HepG2 (cell line): ENCODE measurements around the gene CD300A. TPM values are rescaled to one million over a fixed set of nuclear protein-coding genes. Genes with fewer than 3 reads are reported as not detected.

ENCODE experiments used
- EED ChIP-seq: sonication (generic); formaldehyde crosslinking; IDR thresholded peaks from 2 replicates; pipeline ENCODE4 v1.5.0; 2020; ENCODE audit warnings: mild to moderate bottlenecking, missing genetic modification reagents
- FLYWCH1 ChIP-seq: sonication (generic); formaldehyde crosslinking; IDR thresholded peaks from 2 replicates; pipeline ENCODE4 v1.8.1; 2023; ENCODE audit warnings: mild to moderate bottlenecking, missing genetic modification reagents
- HMG20A ChIP-seq: IDR thresholded peaks from 2 replicates; pipeline ENCODE4 v1.6.1; 2016; ENCODE audit warnings: borderline replicate concordance
- HMGXB3 ChIP-seq: sonication (generic); formaldehyde crosslinking; IDR thresholded peaks from 2 replicates; pipeline ENCODE4 v1.4.0; 2020; ENCODE audit warnings: missing genetic modification reagents, borderline replicate concordance
- KLF16 ChIP-seq, 2 experiments: sonication (generic) in 1 of 2; formaldehyde crosslinking in 1 of 2; IDR thresholded peaks; 2 replicates each; pipeline versions ENCODE4 v1.6.1 to v1.8.0; 2016 to 2023; ENCODE audit warnings: missing genetic modification reagents in 2 of 2, missing compliant biosample characterization in 1 of 2
- MTA1 ChIP-seq: sonication (generic); formaldehyde crosslinking; IDR thresholded peaks from 2 replicates; pipeline ENCODE4 v1.4.0; 2020; ENCODE audit warnings: missing genetic modification reagents, mild to moderate bottlenecking, borderline replicate concordance
- NR2F6 ChIP-seq, 2 experiments: IDR thresholded peaks; 2 replicates each; pipeline ENCODE4 v1.6.1; 2016; ENCODE audit warnings: antibody characterized with exemption in 1 of 2, mild to moderate bottlenecking in 1 of 2
- PATZ1 ChIP-seq: sonication (generic); formaldehyde crosslinking; IDR thresholded peaks from 2 replicates; pipeline ENCODE4 v1.4.0; 2020; ENCODE audit warnings: missing genetic modification reagents
- PHF21A ChIP-seq: sonication (generic); formaldehyde crosslinking; IDR thresholded peaks from 2 replicates; pipeline ENCODE4 v1.5.0; 2020; ENCODE audit warnings: mild to moderate bottlenecking, missing genetic modification reagents
- RARA ChIP-seq: IDR thresholded peaks from 2 replicates; pipeline ENCODE4 v1.6.1; 2016; ENCODE audit warnings: missing genetic modification reagents, missing compliant biosample characterization
- SP4 ChIP-seq: sonication (generic); formaldehyde crosslinking; IDR thresholded peaks from 2 replicates; pipeline ENCODE4 v1.8.1; 2023; ENCODE audit warnings: mild to moderate bottlenecking, missing genetic modification reagents
- TGIF2 ChIP-seq: IDR thresholded peaks from 2 replicates; pipeline ENCODE4 v1.6.1; 2016; ENCODE audit warnings: control low read depth, missing compliant biosample characterization
- TRIM22 ChIP-seq: fragments of 450-650 bp; IDR thresholded peaks from 2 replicates; pipeline ENCODE4 v1.6.1; 2017
- U2AF1 ChIP-seq: fragments of 200-400 bp; formaldehyde crosslinking; optimal IDR thresholded peaks from 2 replicates; pipeline ENCODE3; 2017; ENCODE audit warnings: mild to moderate bottlenecking, low read depth, low read length
- ZBTB14 ChIP-seq: sonication (generic); formaldehyde crosslinking; IDR thresholded peaks from 2 replicates; pipeline ENCODE4 v1.4.0; 2020; ENCODE audit warnings: missing genetic modification reagents
- ZFP82 ChIP-seq: sonication (generic); formaldehyde crosslinking; IDR thresholded peaks from 2 replicates; pipeline ENCODE4 v1.5.1; 2020; ENCODE audit warnings: mild to moderate bottlenecking, missing genetic modification reagents, borderline replicate concordance
- ZNF34 ChIP-seq: sonication (generic); formaldehyde crosslinking; IDR thresholded peaks from 2 replicates; pipeline ENCODE4 v1.4.0; 2020; ENCODE audit warnings: mild to moderate bottlenecking, missing genetic modification reagents, borderline replicate concordance
- ZNF367 ChIP-seq: sonication (generic); formaldehyde crosslinking; IDR thresholded peaks from 2 replicates; pipeline ENCODE4 v1.4.0; 2020; ENCODE audit warnings: missing genetic modification reagents, borderline replicate concordance
- ZNF496 ChIP-seq: sonication (generic); formaldehyde crosslinking; IDR thresholded peaks from 2 replicates; pipeline ENCODE4 v1.8.1; 2023; ENCODE audit warnings: mild to moderate bottlenecking, moderate library complexity, missing genetic modification reagents; ENCODE audit not compliant: insufficient replicate concordance
- ZNF607 ChIP-seq: sonication (generic); formaldehyde crosslinking; IDR thresholded peaks from 2 replicates; pipeline ENCODE4 v1.5.1; 2020; ENCODE audit warnings: missing genetic modification reagents, mild to moderate bottlenecking, borderline replicate concordance
- polyA plus RNA-seq, 8 experiments: library from polyadenylated mRNA; depleted of rRNA in 3 of 8; stranded (reverse) in 7 of 8; unstranded in 1 of 8; fragments of >200 nt; fragmentation: Illumina TruSeq in 4 of 8; extraction: Trizol in 4 of 8; gene quantifications; 2 replicates each; pipeline versions ENCODE4 v1.2.1 to v1.2.3, GENCODE V29; 2011 to 2016; ENCODE audit warnings: low read depth in 4 of 8, missing spikeins in 1 of 8, mixed read lengths in 1 of 8; ENCODE audit not compliant: insufficient read depth in 1 of 8
- total RNA-seq, 5 experiments: library from RNA; depleted of rRNA; stranded (reverse); fragments of >200 nt; fragmentation: Illumina TruSeq; extraction: Trizol; gene quantifications; 2 replicates each; pipeline ENCODE4 v1.2.3, GENCODE V29; 2016; ENCODE audit warnings: low read depth in 1 of 5

CD300A gene
- total and polyA plus RNA-seq, 2 of the 13 experiments (the other 11 are each of a cell fraction or from before 2014, with no cell fraction given): not detected

- TF ChIP-seq EED (0 out of 2 replicates have a peak, but pooled peaks have one; percentile 9), ZNF34 (CRISPR knock-in tag) (no peak), NR2F6 (IDR thresholded peaks at IDR 0.05) (peak; percentile 27; the same call in 1 of the 2 replicates), NR2F6 (CRISPR knock-in tag; IDR thresholded peaks at IDR 0.05) (peak; percentile 69; the same call in 1 of the 2 replicates), ZFP82 (CRISPR knock-in tag) (peak; percentile 97), HMGXB3 (CRISPR knock-in tag) (0 out of 2 replicates have a peak, but pooled peaks have one; percentile 13), TRIM22 (no peak), SP4 (CRISPR knock-in tag) (peak; percentile 64), PHF21A (CRISPR knock-in tag) (peak; percentile 92), ZNF496 (CRISPR knock-in tag) (no peak), U2AF1 (no peak), FLYWCH1 (CRISPR knock-in tag) (no peak), RARA (CRISPR knock-in tag) (peak; percentile 85), ZNF367 (0 out of 2 replicates have a peak, but pooled peaks have one; percentile 37), ZBTB14 (no peak), KLF16 (CRISPR knock-in tag; IDR thresholded peaks at IDR 0.05) (peak; percentile 39 to 90; a peak in 2 of 4 replicates), TGIF2 (CRISPR knock-in tag) (no peak; the same call in none of the 2 replicates), ZNF607 (CRISPR knock-in tag) (peak; percentile 92), PATZ1 (peak; percentile 90), HMG20A (peak; percentile 66; the same call in 1 of the 2 replicates), MTA1 (CRISPR knock-in tag) (peak; percentile 81; the same call in 1 of the 2 replicates)
These were observed 35.5 kb upstream of the CD300A start (continued) for GRCh38 chr17:74430706-74431567.
